K562 (cell line): ENCODE results near the gene GAP43. TPM values are rescaled to one million over a fixed set of nuclear protein-coding genes. Genes with fewer than 3 reads are reported as not detected.

ENCODE experiments used
- CHD4 ChIP-seq: fragments of 200-600 bp; sonication (generic); IDR thresholded peaks from 3 replicates; pipeline ENCODE4 v1.6.1; 2012; ENCODE audit warnings: low read depth, mild to moderate bottlenecking, mixed read lengths, low read length, inconsistent platforms; ENCODE audit not compliant: insufficient read depth, insufficient replicate concordance, poor library complexity, severe bottlenecking
- CTCF ChIP-seq, 3 experiments: IDR thresholded peaks in 2 of 3; conservative IDR thresholded peaks in 1 of 3; 2 replicates each; pipeline ENCODE4 v1.5.1; 2011 to 2012; ENCODE audit warnings: low read length in 3 of 3, mild to moderate bottlenecking in 3 of 3, control low read depth in 2 of 3, improper control_type of control experiment in 1 of 3, inconsistent platforms in 1 of 3, low read depth in 1 of 3, mixed read lengths in 1 of 3, moderate library complexity in 1 of 3; ENCODE audit not compliant: insufficient read depth in 2 of 3
- DEAF1 ChIP-seq: fragments of 450-650 bp; formaldehyde crosslinking; IDR thresholded peaks from 2 replicates; pipeline ENCODE4 v1.4.0; 2020; ENCODE audit warnings: mild to moderate bottlenecking, moderate library complexity
- HEY1 ChIP-seq: fragments of 250-450 bp; sonication (Bioruptor Pico); IDR thresholded peaks from 2 replicates; pipeline ENCODE4 v1.5.0; 2020; ENCODE audit warnings: mild to moderate bottlenecking, moderate library complexity, borderline replicate concordance
- HIVEP1 ChIP-seq: fragments of 250-450 bp; sonication (Bioruptor Pico); IDR thresholded peaks from 2 replicates; pipeline ENCODE4 v1.4.0; 2020; ENCODE audit warnings: mild to moderate bottlenecking
- KLF6 ChIP-seq: fragments of 250-450 bp; sonication (Bioruptor Pico); IDR thresholded peaks from 2 replicates; pipeline ENCODE4 v1.4.0; 2020; ENCODE audit warnings: mild to moderate bottlenecking, moderate library complexity, borderline replicate concordance
- PBX2 ChIP-seq, 2 experiments: IDR thresholded peaks in 1 of 2; conservative IDR thresholded peaks in 1 of 2; 2 replicates each; pipeline ENCODE4 v1.6.1; 2016; ENCODE audit warnings: low read depth in 2 of 2, mild to moderate bottlenecking in 1 of 2, missing compliant biosample characterization in 1 of 2, missing genetic modification characterization in 1 of 2, moderate library complexity in 1 of 2
- RAD21 ChIP-seq, 2 experiments: fragments of 250-450 bp in 1 of 2; fragments of 450-650 bp in 1 of 2; sonication (Bioruptor Pico) in 1 of 2; formaldehyde crosslinking in 1 of 2; IDR thresholded peaks in 1 of 2; conservative IDR thresholded peaks in 1 of 2; 2 replicates each; pipeline versions ENCODE4 v1.4.0 to v1.8.0; 2020 to 2022; ENCODE audit warnings: mild to moderate bottlenecking in 2 of 2, moderate library complexity in 1 of 2
- STAG1 ChIP-seq: sonication (generic); formaldehyde crosslinking; IDR thresholded peaks from 2 replicates; pipeline ENCODE4 v1.5.0; 2020; ENCODE audit warnings: missing genetic modification reagents, borderline replicate concordance
- ZNF609 ChIP-seq: sonication (generic); formaldehyde crosslinking; IDR thresholded peaks from 2 replicates; pipeline ENCODE4 v1.8.1; 2023; ENCODE audit warnings: missing genetic modification reagents, mild to moderate bottlenecking, borderline replicate concordance
- polyA plus RNA-seq, 8 experiments: library from polyadenylated mRNA; depleted of rRNA in 4 of 8; stranded (reverse) in 5 of 8; unstranded in 3 of 8; fragments of >200 nt; fragmentation: Nextera tagmentation in 2 of 8; fragmentation: Illumina TruSeq in 1 of 8; extraction: Ambion mirVana in 2 of 8; extraction: Trizol in 1 of 8; gene quantifications; 2 replicates each; pipeline versions ENCODE4 v1.2.1 to v1.2.3, GENCODE V29; 2011 to 2014; ENCODE audit warnings: inconsistent platforms in 1 of 8, missing spikeins in 1 of 8
- total RNA-seq, 7 experiments: library from RNA; depleted of rRNA in 6 of 7; stranded (reverse); fragments of >200 nt in 6 of 7; fragmentation: Illumina TruSeq in 2 of 7; extraction: Trizol in 2 of 7; gene quantifications; 2 replicates each; pipeline versions ENCODE4 v1.2.1 to v1.2.3, GENCODE V29; 2011 to 2021; ENCODE audit warnings: low replicate concordance in 1 of 7

The GAP43 gene
- total and polyA plus RNA-seq, 9 of the 15 experiments (the other 6 are each of a cell fraction or from before 2014, with no cell fraction given) = 0.04 to 0.11 (median 0.09) TPM; not detected in 6

GRCh38 chr3:115692887-115693524 is 69.7 kb downstream of the GAP43 start (continued):
- TF ChIP-seq PBX2 (CRISPR knock-in tag; IDR thresholded peaks at IDR 0.05; ENCODE audit: low read depth) (no peak), PBX2 (tag; conservative IDR thresholded peaks at IDR 0.05; ENCODE audit: low read depth) (0 out of 2 replicates have a peak, but pooled peaks have one; percentile 11), HIVEP1 (CRISPR knock-in tag) (no peak), KLF6 (CRISPR knock-in tag) (no peak), CHD4 (no peak), HEY1 (CRISPR knock-in tag) (no peak), DEAF1 (peak; percentile 61), STAG1 (CRISPR knock-in tag) (peak; percentile 31; the same call in 1 of the 2 replicates), CTCF (IDR thresholded peaks at IDR 0.05 in 2 of 3, conservative IDR thresholded peaks at IDR 0.05 in 1 of 3; ENCODE audit: insufficient read depth in 2 of 3, low read depth in 1 of 3, low read length in 3 of 3) (peak; percentile 63 to 78 (median 76)), ZNF609 (CRISPR knock-in tag) (no peak), RAD21 (CRISPR knock-in tag; conservative IDR thresholded peaks at IDR 0.05 in 1 of 2, IDR thresholded peaks at IDR 0.05 in 1 of 2) (peak; percentile 82 to 90)
